HepG2 (cell line): ENCODE data around the gene RAPGEF6. TPM values are rescaled to one million over a fixed set of nuclear protein-coding genes. Genes with fewer than 3 reads are reported as not detected.

Experiments used
- BATF2 ChIP-seq: sonication (generic); formaldehyde crosslinking; IDR thresholded peaks from 2 replicates; pipeline ENCODE4 v1.8.0; 2022; ENCODE audit warnings: mild to moderate bottlenecking, missing genetic modification reagents, moderate library complexity
- E2F5 ChIP-seq: sonication (generic); formaldehyde crosslinking; conservative IDR thresholded peaks from 2 replicates; pipeline ENCODE4 v1.4.0; 2020; ENCODE audit warnings: missing genetic modification reagents
- EHMT2 ChIP-seq: fragments of 200-600 bp; sonication (generic); IDR thresholded peaks from 2 replicates; pipeline ENCODE4 v1.7.0; 2017; ENCODE audit warnings: antibody characterized with exemption, low read depth, low read length, borderline replicate concordance
- HNRNPUL1 ChIP-seq: fragments of 200-400 bp; formaldehyde crosslinking; IDR thresholded peaks from 2 replicates; pipeline ENCODE4 v1.6.1; 2017; ENCODE audit warnings: low read depth, mild to moderate bottlenecking, low read length, moderate library complexity
- KAT8 ChIP-seq: IDR thresholded peaks from 2 replicates; pipeline ENCODE4 v1.6.1; 2016; ENCODE audit warnings: missing genetic modification reagents, missing compliant biosample characterization
- MED13 ChIP-seq: sonication (generic); formaldehyde crosslinking; IDR thresholded peaks from 2 replicates; pipeline ENCODE4 v1.5.0; 2020; ENCODE audit warnings: missing genetic modification reagents
- PBX3 ChIP-seq: sonication (generic); formaldehyde crosslinking; IDR thresholded peaks from 2 replicates; pipeline ENCODE4 v1.8.1; 2023; ENCODE audit warnings: missing genetic modification reagents, inconsistent platforms, borderline replicate concordance
- RCOR2 ChIP-seq: IDR thresholded peaks from 2 replicates; pipeline ENCODE4 v1.6.1; 2016; ENCODE audit warnings: missing biosample characterization, missing genetic modification reagents
- RNF2 ChIP-seq: fragments of 450-650 bp; conservative IDR thresholded peaks from 2 replicates; pipeline ENCODE4 v1.6.1; 2016; ENCODE audit warnings: low read depth
- SOX6 ChIP-seq, 2 experiments: fragments of 450-650 bp in 1 of 2; sonication (generic) in 1 of 2; formaldehyde crosslinking in 1 of 2; IDR thresholded peaks; 2 replicates each; pipeline versions ENCODE4 v1.4.0 to v1.6.1; 2017 to 2020; ENCODE audit warnings: antibody characterized with exemption in 1 of 2, mild to moderate bottlenecking in 1 of 2, missing genetic modification reagents in 1 of 2
- SP5 ChIP-seq: IDR thresholded peaks from 2 replicates; pipeline ENCODE4 v1.6.1; 2016; ENCODE audit warnings: low read depth, borderline replicate concordance
- SPEN ChIP-seq: sonication (generic); formaldehyde crosslinking; IDR thresholded peaks from 2 replicates; pipeline ENCODE4 v1.5.1; 2020; ENCODE audit warnings: low read depth, mild to moderate bottlenecking, missing genetic modification reagents
- TEAD3 ChIP-seq: optimal IDR thresholded peaks from 2 replicates; pipeline ENCODE3; 2016; ENCODE audit warnings: borderline replicate concordance
- ZBTB26 ChIP-seq: IDR thresholded peaks from 2 replicates; pipeline ENCODE4 v1.6.1; 2016; ENCODE audit warnings: missing compliant biosample characterization, missing genetic modification reagents, borderline replicate concordance
- ZBTB42 ChIP-seq: sonication (generic); formaldehyde crosslinking; IDR thresholded peaks from 2 replicates; pipeline ENCODE4 v1.5.0; 2020; ENCODE audit warnings: mild to moderate bottlenecking, missing genetic modification reagents
- ZNF556 ChIP-seq: sonication (generic); formaldehyde crosslinking; IDR thresholded peaks from 2 replicates; pipeline ENCODE4 v1.4.0; 2020; ENCODE audit warnings: mild to moderate bottlenecking, missing genetic modification reagents, borderline replicate concordance
- ZNF572 ChIP-seq: sonication (generic); formaldehyde crosslinking; IDR thresholded peaks from 2 replicates; pipeline ENCODE4 v1.5.1; 2020; ENCODE audit warnings: mild to moderate bottlenecking, missing genetic modification reagents
- ZSCAN22 ChIP-seq: sonication (generic); formaldehyde crosslinking; IDR thresholded peaks from 2 replicates; pipeline ENCODE4 v1.4.0; 2020; ENCODE audit warnings: mild to moderate bottlenecking, missing genetic modification reagents
- polyA plus RNA-seq, 8 experiments: library from polyadenylated mRNA; depleted of rRNA in 3 of 8; stranded (reverse) in 7 of 8; unstranded in 1 of 8; fragments of >200 nt; fragmentation: Illumina TruSeq in 4 of 8; extraction: Trizol in 4 of 8; gene quantifications; 2 replicates each; pipeline versions ENCODE4 v1.2.1 to v1.2.3, GENCODE V29; 2011 to 2016; ENCODE audit warnings: low read depth in 4 of 8, missing spikeins in 1 of 8, mixed read lengths in 1 of 8; ENCODE audit not compliant: insufficient read depth in 1 of 8
- total RNA-seq, 5 experiments: library from RNA; depleted of rRNA; stranded (reverse); fragments of >200 nt; fragmentation: Illumina TruSeq; extraction: Trizol; gene quantifications; 2 replicates each; pipeline ENCODE4 v1.2.3, GENCODE V29; 2016; ENCODE audit warnings: low read depth in 1 of 5
- TF ChIP-seq, protein P1 (sequence below): sonication (generic); formaldehyde crosslinking; IDR thresholded peaks from 2 replicates; pipeline ENCODE4 v1.4.0; 2020; ENCODE audit warnings: missing genetic modification reagents
- TF ChIP-seq, protein P2 (sequence below): conservative IDR thresholded peaks from 2 replicates; pipeline ENCODE4 v1.6.1; 2018; ENCODE audit warnings: missing genetic modification reagents

Gene RAPGEF6
- total and polyA plus RNA-seq, 2 of the 13 experiments (the other 11 are each of a cell fraction or from before 2014, with no cell fraction given), result 7.7 to 24.6 TPM

- TF ChIP-seq, protein P1, sequence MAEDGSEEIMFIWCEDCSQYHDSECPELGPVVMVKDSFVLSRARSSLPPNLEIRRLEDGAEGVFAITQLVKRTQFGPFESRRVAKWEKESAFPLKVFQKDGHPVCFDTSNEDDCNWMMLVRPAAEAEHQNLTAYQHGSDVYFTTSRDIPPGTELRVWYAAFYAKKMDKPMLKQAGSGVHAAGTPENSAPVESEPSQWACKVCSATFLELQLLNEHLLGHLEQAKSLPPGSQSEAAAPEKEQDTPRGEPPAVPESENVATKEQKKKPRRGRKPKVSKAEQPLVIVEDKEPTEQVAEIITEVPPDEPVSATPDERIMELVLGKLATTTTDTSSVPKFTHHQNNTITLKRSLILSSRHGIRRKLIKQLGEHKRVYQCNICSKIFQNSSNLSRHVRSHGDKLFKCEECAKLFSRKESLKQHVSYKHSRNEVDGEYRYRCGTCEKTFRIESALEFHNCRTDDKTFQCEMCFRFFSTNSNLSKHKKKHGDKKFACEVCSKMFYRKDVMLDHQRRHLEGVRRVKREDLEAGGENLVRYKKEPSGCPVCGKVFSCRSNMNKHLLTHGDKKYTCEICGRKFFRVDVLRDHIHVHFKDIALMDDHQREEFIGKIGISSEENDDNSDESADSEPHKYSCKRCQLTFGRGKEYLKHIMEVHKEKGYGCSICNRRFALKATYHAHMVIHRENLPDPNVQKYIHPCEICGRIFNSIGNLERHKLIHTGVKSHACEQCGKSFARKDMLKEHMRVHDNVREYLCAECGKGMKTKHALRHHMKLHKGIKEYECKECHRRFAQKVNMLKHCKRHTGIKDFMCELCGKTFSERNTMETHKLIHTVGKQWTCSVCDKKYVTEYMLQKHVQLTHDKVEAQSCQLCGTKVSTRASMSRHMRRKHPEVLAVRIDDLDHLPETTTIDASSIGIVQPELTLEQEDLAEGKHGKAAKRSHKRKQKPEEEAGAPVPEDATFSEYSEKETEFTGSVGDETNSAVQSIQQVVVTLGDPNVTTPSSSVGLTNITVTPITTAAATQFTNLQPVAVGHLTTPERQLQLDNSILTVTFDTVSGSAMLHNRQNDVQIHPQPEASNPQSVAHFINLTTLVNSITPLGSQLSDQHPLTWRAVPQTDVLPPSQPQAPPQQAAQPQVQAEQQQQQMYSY (CRISPR knock-in tag), result no peak
- TF ChIP-seq SP5 (CRISPR knock-in tag), result no peak
- no peak for TF ChIP-seq SPEN (CRISPR knock-in tag)
- TF ChIP-seq ZNF572 (CRISPR knock-in tag), result no peak
- no peak for TF ChIP-seq PBX3
- no peak for TF ChIP-seq HNRNPUL1
- TF ChIP-seq RNF2, result no peak
- TF ChIP-seq KAT8 (CRISPR knock-in tag), result 0 out of 2 replicates have a peak, but pooled peaks have one; percentile 1
- peak; percentile 80; the same call in 1 of the 2 replicates for TF ChIP-seq EHMT2
- TF ChIP-seq E2F5, result no peak
- TF ChIP-seq BATF2 (CRISPR knock-in tag), result no peak
- TF ChIP-seq TEAD3 (CRISPR knock-in tag), result peak; percentile 96
- TF ChIP-seq ZSCAN22 (CRISPR knock-in tag), result no peak
- no peak for TF ChIP-seq ZBTB42 (CRISPR knock-in tag)
- TF ChIP-seq, protein P2, sequence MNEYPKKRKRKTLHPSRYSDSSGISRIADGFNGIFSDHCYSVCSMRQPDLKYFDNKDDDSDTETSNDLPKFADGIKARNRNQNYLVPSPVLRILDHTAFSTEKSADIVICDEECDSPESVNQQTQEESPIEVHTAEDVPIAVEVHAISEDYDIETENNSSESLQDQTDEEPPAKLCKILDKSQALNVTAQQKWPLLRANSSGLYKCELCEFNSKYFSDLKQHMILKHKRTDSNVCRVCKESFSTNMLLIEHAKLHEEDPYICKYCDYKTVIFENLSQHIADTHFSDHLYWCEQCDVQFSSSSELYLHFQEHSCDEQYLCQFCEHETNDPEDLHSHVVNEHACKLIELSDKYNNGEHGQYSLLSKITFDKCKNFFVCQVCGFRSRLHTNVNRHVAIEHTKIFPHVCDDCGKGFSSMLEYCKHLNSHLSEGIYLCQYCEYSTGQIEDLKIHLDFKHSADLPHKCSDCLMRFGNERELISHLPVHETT, result no peak
- TF ChIP-seq RCOR2 (CRISPR knock-in tag), result no peak
- TF ChIP-seq MED13 (CRISPR knock-in tag), result no peak
- no peak for TF ChIP-seq ZBTB26 (CRISPR knock-in tag)
- no peak for TF ChIP-seq SOX6 (IDR thresholded peaks at IDR 0.05)
- peak; percentile 62 for TF ChIP-seq SOX6 (CRISPR knock-in tag; IDR thresholded peaks at IDR 0.05)
- no peak; the same call in 1 of the 2 replicates for TF ChIP-seq ZNF556 (CRISPR knock-in tag)
These were observed 24.6 kb downstream of the RAPGEF6 start (continued) for GRCh38 chr5:131610198-131611063.
